Psoas muscle (tissue), 8 donors: ENCODE results near the gene SEC16B. TPM values are rescaled to one million over a fixed set of nuclear protein-coding genes. Genes with fewer than 3 reads are reported as not detected.
A peak's percentile ranks its signal among the peaks of the same experiment; 100 is the strongest.

ENCODE experiments used
- ATAC-seq, 4 donors: fragments of 200-7000 bp; cut with Tn5 transposase; one replicate each; pipeline ENCODE4 v1.9.1; 2020; ENCODE audit warnings: moderate library complexity in 3 of 4, mild to moderate bottlenecking in 2 of 4
- DNase-seq, 2 donors: peaks; one replicate each; pipeline ENCODE4 v3.0.0-alpha.2; 2020
- H3K27ac ChIP-seq: fragments of 200-600 bp; one replicate; pipeline ENCODE4 v1.8.0; 2022
- H3K27me3 ChIP-seq, 3 donors: fragments of 200-600 bp in 1 of 3; one replicate each; pipeline versions ENCODE4 v1.6.1 to v1.8.0; 2013 to 2022; ENCODE audit warnings: low read length in 2 of 3, mild to moderate bottlenecking in 2 of 3, moderate library complexity in 1 of 3; ENCODE audit not compliant: insufficient read depth in 3 of 3
- H3K36me3 ChIP-seq, 2 donors: fragments of 200-600 bp in 1 of 2; one replicate each; pipeline versions ENCODE4 v1.6.1 to v1.8.0; 2013 to 2022; ENCODE audit warnings: low read depth in 1 of 2, mild to moderate bottlenecking in 1 of 2, moderate library complexity in 1 of 2; ENCODE audit not compliant: insufficient read depth in 1 of 2
- H3K4me1 ChIP-seq: fragments of 200-600 bp; one replicate; pipeline ENCODE4 v1.8.0; 2022
- H3K4me3 ChIP-seq: fragments of 200-600 bp; one replicate; pipeline ENCODE4 v1.8.0; 2022; ENCODE audit warnings: mild to moderate bottlenecking
- H3K9me3 ChIP-seq: fragments of 200-600 bp; one replicate; pipeline ENCODE4 v1.8.0; 2022
- CTCF ChIP-seq: fragments of 200-600 bp; IDR thresholded peaks from one replicate; pipeline ENCODE4 v1.8.0; 2022; ENCODE audit warnings: antibody characterized with exemption
- WGBS, 3 donors: extraction: QIAGEN DNeasy Blood & Tissue Kit; methylation state at CpG; one replicate each; pipeline versions ENCODE4 v1.1.6 to v1.1.7; 2013; 5-methylcytosine and 5-hydroxymethylcytosine counted together
- intact Hi-C, 2 donors: fragments of 100-400 bp; cut with DNase I; formaldehyde crosslinking; loops; one replicate each; pipeline versions ENCODE4 v1.11.0 to v1.14.2; 2022
- polyA plus RNA-seq, 3 donors: library from polyadenylated mRNA; stranded (reverse); fragments of 200-250 nt; gene quantifications; one replicate each; pipeline ENCODE4 v1.2.3, GENCODE V29; 2013
- total RNA-seq, 4 donors: library from RNA; stranded (reverse); fragmentation: NEBNext Ultra II Directional in 2 of 4; extraction: Animal tissue kit (Norgen Biotek cat#: 25700) in 2 of 4; gene quantifications; one replicate each; pipeline versions ENCODE4 v1.2.1 to v1.2.4, GENCODE V29; 2021 to 2023
- donor health status: healthy with polysubstance abuse.
- donor health status: DM: no; HTN: no; CAD: no; lungs with moderate emphysema.
- donor health status: Bipolar disorder and iron deficiency.
- donor health status: healthy.
- donor health status: DM: yes; HTN: yes; CAD: no.
- donor health status: DM: no; HTN: no; CAD: no.
- donor health status: DM: no; HTN: no; CAD: no.
- donor health status: DM: yes; HTN: yes; CAD: no.

SEC16B gene
- total and polyA plus RNA-seq, 7 donors, result 0.42 to 2.3 (median 0.81) TPM

GRCh38 chr1:177922209-177922608, 47.6 kb downstream of the SEC16B start:
- peak; percentile 5 for TF ChIP-seq CTCF

DNA sequence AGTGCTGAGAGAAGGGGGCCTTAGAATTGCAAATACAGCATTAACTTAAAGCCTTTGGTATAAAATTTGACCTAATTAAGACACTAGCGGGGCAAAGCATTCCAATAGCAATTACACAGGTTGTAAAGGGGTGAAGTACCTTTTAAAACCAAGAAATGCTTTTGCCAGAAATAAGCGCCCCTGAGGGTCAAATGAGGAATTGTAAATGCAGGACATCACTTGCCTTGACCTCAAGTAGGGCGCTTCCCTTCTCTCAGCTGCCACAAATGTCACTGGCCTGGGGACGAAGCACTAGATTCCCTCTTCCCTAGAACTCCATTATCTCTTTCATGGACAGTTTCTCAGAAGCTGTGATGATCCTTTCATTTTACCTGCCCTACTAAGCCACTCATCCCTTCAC, 48.3 kb downstream of the SEC16B start:
- intact Hi-C loops, result no loop called here
- no peaks in the 10 kb centered on the region for H3K9me3 ChIP-seq
- WGBS, 3 donors, result 82 to 85% (median 83%) methylated on average over 4 of the region's 4 CpGs
- H3K27me3 ChIP-seq, result no peaks in the 10 kb centered on the region
- no peak for TF ChIP-seq CTCF
- no peak overlapping the region for H3K27ac ChIP-seq
- H3K36me3 ChIP-seq, result no peaks in the 10 kb centered on the region
- DNase-seq, result no peak
- H3K4me3 ChIP-seq, result no peak overlapping the region
- no peak for ATAC-seq
- H3K4me1 ChIP-seq, result no peaks in the 10 kb centered on the region

More at GRCh38 chr1:177922209-177922608, 47.6 kb downstream of the SEC16B start:
- Histone ChIP-seq H3K4me3 (no peak overlapping the region), H3K9me3 (no peaks in the 10 kb centered on the region), H3K4me1 (no peaks in the 10 kb centered on the region), H3K27me3 (no peaks in the 10 kb centered on the region), H3K27ac (no peak overlapping the region), H3K36me3 (no peaks in the 10 kb centered on the region)
- no peak for DNase-seq
- no peak for ATAC-seq
- intact Hi-C loops, result no loop called here
- WGBS, 3 donors, result 89 to 94% (median 92%) methylated on average over 3 of the region's 3 CpGs

DNA sequence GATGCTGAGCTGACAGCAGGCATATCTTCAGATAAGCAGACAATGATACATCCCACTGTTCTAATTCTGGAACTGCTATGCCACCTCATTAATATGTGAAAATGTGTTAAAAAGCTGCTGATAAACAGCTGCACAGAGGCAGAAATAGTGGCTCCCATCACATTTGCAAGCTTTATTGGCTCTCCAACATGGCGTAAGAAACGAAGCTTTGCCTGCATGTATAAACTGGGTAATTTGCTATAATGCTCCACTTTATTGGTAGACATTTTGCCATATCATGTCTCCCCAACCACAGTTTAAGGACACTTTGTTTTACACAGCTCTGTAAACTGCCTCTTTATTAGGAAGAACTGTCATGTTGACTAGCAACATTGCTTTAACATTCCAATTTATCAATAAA, 49.8 kb downstream of the SEC16B start:
- Histone ChIP-seq H3K4me1 (no peaks in the 10 kb centered on the region), H3K9me3 (no peaks in the 10 kb centered on the region), H3K36me3 (no peaks in the 10 kb centered on the region), H3K4me3 (no peak overlapping the region), H3K27ac (no peak overlapping the region), H3K27me3 (no peaks in the 10 kb centered on the region)
- DNase-seq (no peak), ATAC-seq (no peak)
- intact Hi-C loops, result no loop called here
- 76 to 84% (median 82%) methylated on average over 2 of the region's 2 CpGs for WGBS, 3 donors
- no peak for TF ChIP-seq CTCF

DNA sequence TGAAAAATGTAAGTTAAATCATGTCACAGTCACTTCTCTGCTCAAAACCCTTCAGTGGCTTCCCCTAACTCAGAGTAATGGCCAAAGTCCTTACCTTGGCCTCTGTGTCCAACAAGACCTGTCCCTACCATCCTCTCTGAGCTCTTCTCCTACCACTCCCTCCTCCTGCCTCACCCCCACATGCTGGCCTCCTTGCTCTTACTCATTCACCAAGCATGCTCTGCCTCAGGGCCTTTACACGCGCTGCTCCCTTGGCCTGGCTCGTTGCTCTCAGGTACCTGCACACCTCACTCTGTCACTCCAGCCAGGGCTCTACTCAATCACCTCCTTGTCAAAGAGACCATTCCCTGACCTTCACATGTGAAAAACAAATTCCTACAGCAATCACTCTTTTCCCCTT, 54.2 kb downstream of the SEC16B start:
- Histone ChIP-seq H3K27me3 (no peaks in the 10 kb centered on the region), H3K4me3 (no peak overlapping the region), H3K9me3 (no peaks in the 10 kb centered on the region), H3K27ac (no peak overlapping the region), H3K4me1 (no peaks in the 10 kb centered on the region), H3K36me3 (no peaks in the 10 kb centered on the region)
- DNase-seq (no peak), ATAC-seq (no peak)
- intact Hi-C loops, result no loop called here
- no peak for TF ChIP-seq CTCF
- WGBS, 3 donors, result 91 to 97% (median 94%) methylated on average over 3 of the region's 3 CpGs

- DNase-seq (no peak), ATAC-seq (no peak)
- Histone ChIP-seq H3K4me1 (no peaks in the 10 kb centered on the region), H3K27ac (no peak overlapping the region), H3K27me3 (no peaks in the 10 kb centered on the region), H3K4me3 (no peak overlapping the region), H3K9me3 (no peaks in the 10 kb centered on the region), H3K36me3 (no peaks in the 10 kb centered on the region)
- intact Hi-C loops, result no loop called here
- TF ChIP-seq CTCF, result no peak
- WGBS, 3 donors, result 83 to 84% (median 84%) methylated on average over 7 of the region's 7 CpGs
These were observed 55.3 kb downstream of the SEC16B start for GRCh38 chr1:177914603-177915002.
